HG02571 (cell line): ENCODE results near the gene EML6.

Source experiments
- ATAC-seq: cut with Tn5 transposase; IDR thresholded peaks from one replicate; pipeline ENCODE4 v1.9.1; 2021; ENCODE audit warnings: mild to moderate bottlenecking, moderate library complexity; ENCODE audit not compliant: unreplicated experiment

Gene EML6

GRCh38 chr2:54704688-54705605 lies 18.5 kb upstream of the EML6 start:
- no peak for ATAC-seq

GRCh38 chr2:54706622-54707021 lies 16.8 kb upstream of the EML6 start:
- ATAC-seq: no peak

- ATAC-seq: peak; percentile 28
These were observed 14.7 kb upstream of the EML6 start for GRCh38 chr2:54708584-54709335.

GRCh38 chr2:54709336-54709809 lies 14.1 kb upstream of the EML6 start:
- peak; percentile 41 for ATAC-seq

GRCh38 chr2:54710216-54710615 lies 13.2 kb upstream of the EML6 start:
- ATAC-seq: no peak

- no peak for ATAC-seq
These were observed 10.9 kb upstream of the EML6 start for GRCh38 chr2:54712516-54712915.

- ATAC-seq: no peak
These were observed 8.5 kb upstream of the EML6 start for GRCh38 chr2:54714996-54715395.

- ATAC-seq: no peak
These were observed 7.1 kb upstream of the EML6 start for GRCh38 chr2:54716375-54716774.

- no peak for ATAC-seq
These were observed 2.9 kb upstream of the EML6 start for GRCh38 chr2:54720563-54720962.

- no peak for ATAC-seq
These were observed 821 bp upstream of the EML6 start for GRCh38 chr2:54722641-54723040.

GRCh38 chr2:54723996-54724559 lies 616 bp downstream of the EML6 start:
- ATAC-seq: no peak

GRCh38 chr2:54724560-54725342 lies 1.3 kb downstream of the EML6 start:
- ATAC-seq: no peak

GRCh38 chr2:54725343-54726099 lies 2.1 kb downstream of the EML6 start:
- ATAC-seq: no peak

GRCh38 chr2:54726431-54726830 lies 3.0 kb downstream of the EML6 start:
- ATAC-seq: no peak

GRCh38 chr2:54726940-54727339 lies 3.5 kb downstream of the EML6 start:
- ATAC-seq: no peak

- no peak for ATAC-seq
These were observed 5.2 kb downstream of the EML6 start for GRCh38 chr2:54728669-54729120.

- ATAC-seq: no peak
These were observed 12.2 kb downstream of the EML6 start for GRCh38 chr2:54735636-54736035.

GRCh38 chr2:54738281-54738680 lies 14.8 kb downstream of the EML6 start:
- no peak for ATAC-seq

- ATAC-seq: no peak
These were observed 16.9 kb downstream of the EML6 start for GRCh38 chr2:54740333-54740732.

- no peak for ATAC-seq
These were observed 17.8 kb downstream of the EML6 start for GRCh38 chr2:54741250-54741649.
